GM19324 (cell line): Measurements from ENCODE around the gene SCAP.

Experiments
- ATAC-seq: cut with Tn5 transposase; IDR thresholded peaks from one replicate; pipeline ENCODE4 v1.9.1; 2021; ENCODE audit warnings: mild to moderate bottlenecking, moderate library complexity; ENCODE audit not compliant: unreplicated experiment, low FRiP score

SCAP gene

DNA sequence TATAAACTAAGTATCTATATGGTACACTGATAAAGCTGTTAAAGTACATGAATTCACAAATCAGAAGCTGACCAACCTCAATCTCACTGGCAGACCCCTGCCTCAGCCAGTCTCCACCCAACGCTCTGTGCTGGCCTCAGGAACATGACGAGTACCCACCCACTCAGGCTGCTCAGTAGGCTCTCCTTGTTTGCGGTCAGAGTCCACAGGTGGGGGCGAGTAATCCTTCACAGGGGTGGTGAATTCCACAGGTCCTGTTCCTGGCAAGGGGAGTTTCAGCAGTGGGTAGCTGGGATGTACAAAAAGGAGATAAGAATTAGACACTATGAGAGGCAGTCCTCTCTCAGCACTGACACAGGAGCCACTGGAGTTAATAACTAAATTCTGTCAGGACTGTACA is 40.9 kb downstream of the SCAP start:
- ATAC-seq = no peak

DNA sequence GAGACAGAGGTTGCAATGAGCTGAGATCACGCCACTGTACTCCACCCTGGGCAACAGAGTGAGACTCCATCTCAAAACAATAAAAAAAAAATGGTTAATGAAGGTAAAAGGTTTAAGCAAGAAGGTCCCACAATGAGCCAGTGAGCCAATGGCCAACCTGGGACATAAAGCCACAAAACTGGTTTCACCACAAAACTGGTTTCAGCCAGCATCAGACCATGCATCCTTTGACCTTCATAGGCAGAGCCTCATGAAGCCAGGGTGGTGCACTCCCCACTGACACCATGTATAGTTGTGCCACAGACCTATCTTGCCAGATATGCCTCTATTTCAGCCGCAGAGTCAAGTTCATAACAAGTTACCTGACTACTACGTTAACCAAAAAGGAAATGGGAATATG is 41.9 kb downstream of the SCAP start:
- no peak for ATAC-seq

DNA sequence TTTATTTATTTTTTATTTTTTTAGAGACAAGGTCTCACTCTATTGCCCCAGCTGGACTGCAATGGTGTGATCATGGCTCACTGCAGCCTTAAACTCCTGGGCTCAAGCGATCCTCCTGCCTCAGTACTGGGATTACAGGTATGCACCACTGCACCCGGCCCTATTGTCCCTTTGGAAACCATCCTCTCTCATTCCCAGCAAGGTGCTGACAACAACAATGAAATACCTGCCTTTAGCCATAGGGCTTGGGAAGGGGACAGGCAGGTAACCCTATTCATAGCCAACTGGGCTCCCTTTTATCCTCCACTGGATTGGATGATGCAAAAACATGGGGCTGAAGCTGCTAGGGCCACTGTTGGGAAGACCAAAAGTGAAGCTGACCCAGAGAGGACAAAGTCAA is 43.1 kb downstream of the SCAP start:
- no peak for ATAC-seq

DNA sequence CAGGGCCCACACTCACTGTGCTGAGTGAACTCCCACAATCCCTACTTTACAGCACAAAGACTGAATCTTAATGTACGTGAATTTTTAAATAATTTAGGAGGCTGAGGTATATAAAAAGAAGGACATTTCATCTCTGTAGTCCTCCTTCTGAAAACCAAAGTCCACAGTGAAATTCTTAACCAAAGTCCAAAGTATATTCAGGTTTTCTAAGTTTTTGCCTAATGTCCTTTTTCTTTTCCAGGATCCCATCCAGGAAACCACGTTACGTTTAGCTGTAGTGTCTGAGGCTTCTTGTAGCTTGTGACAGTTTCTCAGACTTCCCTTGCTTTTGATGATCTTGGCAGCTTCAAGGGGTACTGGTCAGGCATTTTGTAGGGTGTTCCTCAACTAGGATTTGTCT is 44.5 kb downstream of the SCAP start:
- ATAC-seq = no peak

DNA sequence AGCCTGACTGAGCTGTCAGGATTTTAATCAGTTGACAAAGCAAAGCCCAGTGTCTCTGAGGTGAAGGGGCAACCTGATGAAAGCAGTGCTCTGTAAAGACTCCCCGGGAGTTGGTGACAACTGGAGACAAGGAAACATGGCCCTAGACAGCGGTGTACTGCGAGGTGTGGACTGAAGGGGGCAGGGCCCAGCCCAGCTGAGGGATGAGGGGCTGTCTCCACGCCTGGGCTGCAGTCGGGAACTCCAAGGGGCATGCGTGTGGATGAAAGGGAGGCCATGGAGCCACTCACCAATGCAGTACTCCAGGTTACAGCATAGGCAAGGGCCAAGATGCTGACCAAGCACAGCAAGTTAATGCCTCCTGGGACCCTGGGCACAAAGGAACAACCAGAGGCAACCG is 45.1 kb downstream of the SCAP start:
- ATAC-seq = no peak

DNA sequence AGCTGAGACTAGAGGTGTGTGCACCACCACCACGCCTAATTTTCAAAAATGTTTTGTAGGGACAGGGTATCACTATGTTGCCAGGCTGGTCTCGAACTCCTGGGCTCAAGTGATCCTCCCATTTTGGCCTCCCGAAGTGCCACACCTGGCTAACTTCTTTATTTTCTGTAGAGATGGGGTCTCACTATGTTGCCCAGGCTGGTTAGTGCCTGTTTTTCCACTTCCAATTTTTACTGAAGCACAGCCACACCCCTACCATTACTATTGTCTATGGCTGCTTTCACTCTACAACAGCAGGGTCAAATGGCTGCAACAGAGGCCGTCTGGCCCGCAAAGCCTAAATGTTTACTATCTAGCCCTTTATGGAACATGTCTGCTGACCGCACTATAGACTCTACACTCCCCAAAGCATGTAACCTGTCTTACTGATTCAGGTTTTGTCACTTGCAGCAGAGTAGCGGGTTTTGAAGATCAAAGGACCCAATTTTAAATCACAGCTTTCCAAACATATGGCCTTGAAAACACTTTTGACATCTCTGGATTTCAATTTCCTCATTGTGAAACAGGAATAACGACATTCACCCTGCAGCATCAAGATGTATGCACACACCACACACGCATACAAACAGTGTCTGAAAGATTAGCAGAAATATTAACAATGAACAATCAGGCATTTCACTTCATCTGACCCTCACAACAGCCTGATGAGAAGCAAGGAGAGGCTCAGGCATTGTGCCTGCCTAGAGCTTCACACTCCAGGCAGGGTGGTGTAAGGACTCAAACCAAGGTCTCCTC is 46.1 kb downstream of the SCAP start:
- no peak for ATAC-seq

DNA sequence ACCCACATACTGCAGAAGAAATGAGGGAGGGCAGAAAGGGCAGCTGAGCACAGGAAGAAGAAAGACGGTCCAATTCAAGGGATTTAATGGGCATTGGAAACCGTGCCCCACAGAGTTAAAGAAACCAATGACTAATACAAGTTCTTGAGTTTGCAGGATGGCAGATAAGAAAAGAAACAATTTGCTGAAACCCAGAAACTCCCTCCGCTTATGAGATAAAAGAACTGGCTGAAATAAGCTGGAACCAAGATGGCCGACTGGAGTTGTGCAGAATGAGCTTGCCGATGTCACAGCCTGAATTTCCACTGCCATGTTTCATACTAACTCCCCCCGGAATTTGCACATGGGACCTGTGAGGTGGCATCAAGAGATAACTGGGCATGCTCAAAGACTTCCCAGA is 47.1 kb downstream of the SCAP start:
- no peak for ATAC-seq

DNA sequence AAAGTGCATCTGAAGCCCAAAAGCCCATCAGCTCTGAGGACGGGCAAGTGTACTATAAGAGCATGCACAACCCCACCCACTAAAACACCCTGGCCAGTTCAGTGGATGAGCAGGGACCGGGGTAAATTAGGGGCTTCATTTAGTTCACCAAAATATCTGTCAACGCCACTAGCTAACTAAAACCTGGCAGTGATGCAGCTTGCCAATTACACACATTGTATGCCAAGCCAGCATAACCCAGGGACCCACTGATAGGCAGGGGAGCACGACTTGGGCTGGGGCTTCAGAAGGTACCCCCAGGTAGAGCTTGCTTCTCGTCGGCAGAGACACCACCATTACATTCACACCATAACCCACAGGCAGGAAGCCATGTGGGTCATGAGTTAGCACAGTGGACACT is 47.9 kb downstream of the SCAP start:
- no peak for ATAC-seq

DNA sequence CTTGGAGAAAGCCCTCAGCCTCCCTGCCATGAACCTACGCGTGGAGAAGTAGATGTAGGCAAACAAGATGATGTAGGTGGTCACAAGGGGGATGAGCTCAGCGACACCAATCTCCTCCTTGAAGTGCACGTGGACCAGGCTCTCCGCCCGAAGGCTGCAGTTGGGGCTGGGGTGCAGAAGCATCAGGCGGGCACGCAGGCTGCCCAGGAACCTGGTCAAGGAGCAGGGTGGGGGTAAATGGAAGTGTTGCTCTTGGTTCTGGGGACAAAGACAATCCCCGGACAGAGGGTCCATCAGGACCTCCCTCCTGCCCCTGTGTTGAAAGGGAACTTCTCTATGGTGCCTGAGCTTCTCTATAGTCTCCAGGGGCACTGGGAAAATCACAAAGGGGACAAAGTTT is 49.8 kb downstream of the SCAP start:
- ATAC-seq = no peak

DNA sequence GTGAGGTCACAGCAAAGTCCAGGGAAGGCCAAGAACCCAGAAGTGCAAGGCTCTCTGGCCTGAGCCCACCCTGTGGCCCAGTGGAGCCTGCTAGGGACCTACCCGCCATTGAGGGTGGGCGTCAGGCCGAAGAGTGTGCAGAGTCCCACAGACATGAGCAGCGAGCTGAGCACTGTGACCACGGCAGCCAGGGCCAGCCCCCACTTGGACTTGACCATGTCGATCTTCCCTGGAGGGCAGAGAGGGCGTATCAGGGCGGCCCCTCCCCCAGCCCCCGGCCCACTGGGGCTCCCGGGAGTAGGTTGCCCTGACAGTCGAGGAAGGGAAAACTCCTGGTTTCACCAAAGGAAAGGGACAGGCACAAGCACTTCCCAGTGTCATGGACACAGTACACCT is 50.4 kb downstream of the SCAP start:
- ATAC-seq = no peak

DNA sequence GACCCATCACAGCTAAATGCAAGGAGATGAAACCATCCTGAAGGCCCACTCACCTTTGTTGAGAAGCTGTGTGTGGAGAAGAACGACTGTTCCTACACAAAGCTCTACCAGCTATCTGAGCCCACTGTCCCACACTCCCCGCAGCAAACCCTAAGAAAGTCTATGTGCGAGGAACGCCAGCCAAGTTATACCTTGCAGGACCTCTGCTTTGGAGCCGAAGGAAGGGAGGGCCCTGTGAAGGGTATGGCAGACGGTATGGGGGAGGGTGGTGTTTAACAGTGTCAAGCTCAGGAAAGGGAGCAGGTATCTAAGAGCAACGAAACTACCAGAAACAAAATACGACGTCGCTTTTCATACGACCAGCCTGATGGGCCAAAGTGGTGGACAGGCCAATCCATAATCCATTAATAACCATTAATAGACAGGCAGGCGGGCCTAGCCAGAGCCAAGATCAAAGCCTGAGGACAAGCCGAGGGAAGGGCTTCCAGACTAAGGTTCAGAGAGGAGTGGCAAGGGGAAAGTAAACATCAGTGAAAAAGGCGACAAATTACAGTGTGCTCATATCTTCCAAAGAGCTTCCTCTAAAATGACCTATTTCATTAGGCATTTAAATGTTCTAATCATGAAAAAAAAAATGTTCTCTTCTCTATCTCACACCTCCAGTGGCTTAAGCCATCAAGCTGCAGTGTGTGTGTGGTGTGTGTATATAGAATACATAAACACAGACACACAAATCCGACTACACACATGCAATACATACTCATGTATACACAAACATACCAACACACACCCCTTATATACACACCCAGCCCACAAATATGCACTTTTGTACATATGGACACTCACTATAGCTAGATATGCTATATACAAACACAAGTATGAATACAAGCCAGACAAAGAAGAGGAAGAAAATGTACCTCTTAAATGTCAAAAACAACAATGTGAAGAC is 51.0 kb downstream of the SCAP start:
- ATAC-seq = no peak

DNA sequence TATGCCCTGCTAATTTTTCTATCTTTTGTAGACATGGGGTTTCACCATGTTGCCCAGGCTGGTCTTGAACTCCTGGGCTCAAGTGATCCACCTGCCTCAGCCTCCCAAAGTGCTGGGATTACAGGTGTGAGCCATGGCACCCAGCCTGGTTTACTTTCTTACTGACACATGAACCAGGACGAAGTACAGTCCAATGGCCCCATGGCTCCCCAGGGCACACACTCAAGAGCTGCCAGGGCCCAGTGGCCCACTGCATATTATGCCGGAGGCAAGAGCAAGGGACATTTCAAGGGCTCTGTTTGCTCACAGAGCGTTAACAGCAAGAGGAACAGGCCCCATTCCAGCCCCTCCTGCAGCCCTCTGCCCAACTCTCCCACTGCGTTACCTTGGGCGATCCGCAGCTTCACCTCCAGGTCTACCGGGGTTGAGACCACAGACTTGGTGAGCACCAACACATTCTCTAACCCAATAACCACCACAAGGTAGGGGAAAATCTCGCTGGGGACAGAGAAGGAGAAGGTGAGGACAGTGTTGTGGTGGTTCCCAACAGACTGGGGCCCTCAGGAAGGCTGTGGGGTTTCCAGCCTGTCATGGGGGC is 52.1 kb downstream of the SCAP start:
- no peak for ATAC-seq

DNA sequence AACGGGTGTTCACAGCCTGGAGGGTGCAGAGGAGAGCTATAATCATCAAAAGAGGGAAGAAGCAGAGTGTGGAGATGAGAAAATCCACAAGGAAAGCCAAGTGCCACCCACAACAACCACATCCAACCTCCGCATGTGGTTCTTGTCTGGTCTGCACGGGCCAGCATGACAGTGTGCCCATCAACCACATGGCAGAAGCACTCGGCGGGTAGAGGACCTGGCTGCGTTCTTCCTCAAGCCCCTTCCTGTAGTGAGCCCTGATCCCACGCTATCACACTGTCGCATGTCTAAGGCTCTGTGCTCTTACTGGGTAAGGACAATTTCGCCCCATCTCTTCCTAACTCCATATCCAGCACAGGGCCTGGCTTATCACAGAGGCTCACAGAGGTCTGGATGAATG is 53.0 kb downstream of the SCAP start:
- no peak for ATAC-seq

DNA sequence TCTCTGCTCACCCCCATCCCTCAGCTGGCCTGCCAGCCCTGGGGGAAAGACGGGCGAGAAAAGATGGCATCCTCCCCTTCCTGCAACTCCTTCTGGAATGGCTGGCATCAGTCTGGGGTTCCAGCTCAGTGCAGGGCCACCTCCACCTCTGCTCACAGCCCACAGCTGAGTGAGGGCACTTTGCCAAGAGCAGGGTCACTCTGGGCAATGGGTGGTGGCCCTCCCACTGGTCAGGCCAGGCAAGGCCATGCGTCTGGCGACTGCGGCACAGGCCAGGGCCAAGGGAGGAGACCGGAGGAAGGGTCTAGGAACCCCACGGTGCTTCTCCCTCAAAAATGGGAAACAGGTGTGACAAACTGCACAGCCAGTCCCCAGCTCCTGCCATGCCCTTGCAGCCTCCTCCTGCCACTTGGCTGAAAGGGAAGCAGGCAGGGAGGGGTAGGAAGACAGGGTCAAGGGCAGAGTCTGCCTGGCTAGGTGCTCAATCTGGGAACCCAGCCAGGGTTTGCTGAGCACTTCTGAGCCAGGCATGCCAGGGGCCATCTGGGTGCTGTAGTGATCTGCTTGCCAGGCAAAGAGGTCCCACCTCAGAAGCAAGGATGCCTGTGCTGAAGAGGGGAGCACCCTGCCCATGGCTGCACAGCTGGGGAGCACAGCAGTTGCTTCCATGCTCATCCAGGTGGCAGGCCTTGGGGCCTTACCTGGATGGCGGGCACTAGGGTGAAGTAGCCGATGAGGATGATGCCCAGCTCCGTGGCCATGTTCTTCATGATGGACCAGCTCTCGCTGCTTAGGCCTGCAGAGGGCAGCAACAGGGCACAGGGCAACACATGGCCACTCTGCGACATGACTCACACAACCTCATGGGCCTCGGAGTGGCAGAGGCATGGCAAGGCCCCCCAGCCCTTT is 53.7 kb downstream of the SCAP start:
- ATAC-seq = no peak

DNA sequence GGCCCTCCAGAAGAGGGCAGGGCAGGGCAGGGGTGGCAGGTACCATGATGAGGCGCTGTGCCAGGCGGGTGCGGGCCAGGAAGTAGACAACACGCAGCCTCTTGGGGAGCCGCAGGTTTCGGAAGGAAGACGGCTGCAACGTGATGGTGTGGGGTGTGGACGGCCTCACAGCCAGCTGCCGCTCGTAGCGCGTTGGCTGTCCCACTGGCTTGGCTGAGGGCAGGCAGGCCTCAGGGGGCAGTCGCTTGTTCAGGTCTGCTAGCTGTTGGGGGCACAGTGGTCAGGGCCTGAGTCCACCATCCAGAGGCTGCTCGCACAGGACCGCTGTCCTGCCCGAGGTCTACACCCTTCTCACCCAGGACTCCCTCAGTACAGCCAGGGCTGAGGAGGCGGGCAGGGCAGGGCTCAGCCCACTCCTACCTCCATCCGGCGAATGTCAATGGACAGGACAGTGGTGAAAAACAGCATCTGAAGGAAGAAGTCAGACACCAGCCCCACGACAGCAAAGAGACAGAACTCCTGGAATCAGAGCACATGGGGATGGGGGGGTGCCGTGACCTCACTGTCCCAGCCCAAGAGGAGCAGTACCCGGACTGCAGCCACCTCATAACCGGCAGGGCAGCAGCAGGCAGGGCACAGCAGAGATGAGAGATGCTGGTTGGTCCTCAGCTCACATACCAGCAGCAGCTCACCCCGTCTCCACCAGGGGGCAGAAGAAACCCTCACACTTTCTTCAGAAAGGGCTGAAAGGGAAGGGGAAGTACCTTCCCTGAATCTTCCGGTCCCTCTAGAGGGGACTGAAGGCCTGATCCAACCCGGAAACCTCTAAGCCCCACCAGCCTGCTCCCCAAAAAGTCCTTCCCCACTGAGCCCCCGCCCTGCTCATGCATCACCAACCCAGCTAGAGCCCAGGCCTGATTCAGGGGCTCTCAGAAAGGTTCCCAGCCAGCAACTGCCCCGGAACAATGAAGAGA is 54.9 kb downstream of the SCAP start:
- ATAC-seq = no peak

DNA sequence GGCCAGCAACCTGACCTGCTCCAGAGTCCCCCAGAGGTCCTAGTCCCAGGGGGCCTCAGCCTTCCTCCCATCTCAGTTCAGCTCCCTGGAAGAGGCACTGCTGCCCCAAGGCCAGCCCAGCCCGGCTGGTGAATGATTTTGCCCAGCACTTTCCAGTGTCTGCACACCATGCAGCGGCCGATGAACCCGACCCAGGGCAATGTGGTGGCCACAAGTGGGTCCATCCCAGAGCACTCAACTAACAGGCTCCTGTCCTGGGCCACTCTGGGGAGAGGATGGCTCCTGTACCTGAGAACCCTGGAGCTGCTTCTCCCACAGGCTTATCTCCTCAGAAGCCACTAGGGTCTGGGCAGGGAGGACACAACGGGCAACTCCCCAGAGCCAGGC is 55.7 kb downstream of the SCAP start:
- no peak for ATAC-seq

DNA sequence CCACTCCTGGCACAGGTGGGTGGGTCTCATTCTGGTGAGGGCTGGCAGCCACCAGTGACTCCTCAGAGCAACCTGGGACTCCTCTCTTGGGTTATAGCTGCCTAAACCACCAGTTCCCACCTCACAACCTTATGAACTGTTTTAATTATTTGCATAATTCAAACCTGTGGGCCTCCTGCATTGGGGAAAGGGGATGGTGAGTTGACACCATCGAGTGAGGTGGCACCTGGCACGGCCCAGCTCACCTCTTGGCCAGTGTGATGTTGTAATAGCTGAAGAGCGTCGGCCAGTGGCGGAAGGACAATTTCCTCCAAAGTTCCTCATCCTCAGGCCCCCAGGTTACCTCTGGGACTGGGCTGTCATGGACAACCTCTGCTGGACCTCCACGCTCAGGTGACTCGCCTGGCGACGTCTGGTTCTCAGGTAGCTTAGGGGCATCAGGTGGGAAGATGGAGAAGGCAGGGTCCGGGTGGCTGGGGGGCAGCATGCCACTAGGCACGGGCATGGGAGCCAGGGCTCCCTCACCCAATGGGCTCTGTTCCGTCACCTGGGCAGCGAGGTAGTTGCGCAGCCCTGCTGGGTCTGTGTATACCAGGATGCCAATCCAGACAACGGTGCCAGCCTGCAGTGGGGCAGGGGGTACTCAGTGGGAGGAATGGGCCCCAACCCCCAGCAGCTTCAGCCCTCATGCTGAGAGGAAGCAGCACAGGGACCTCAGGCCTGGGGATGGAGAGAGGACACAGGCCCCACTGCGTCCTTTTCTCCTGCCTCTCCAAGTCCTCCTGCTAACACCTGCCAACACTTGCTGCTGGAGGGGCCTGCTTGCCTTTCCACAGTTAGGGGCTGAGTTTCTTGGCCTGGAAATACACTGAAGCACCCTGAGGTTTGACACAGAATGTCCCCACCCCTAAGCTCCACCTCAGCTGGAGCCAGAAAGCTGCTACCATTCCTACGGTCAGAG is 56.4 kb downstream of the SCAP start:
- no peak for ATAC-seq
